ENCODE measurements around the gene NSG1.

GRCh38 chr4:4437798-4438470 is 51.0 kb downstream of the NSG1 start:
- TF ChIP-seq CTCF (IDR thresholded peaks at IDR 0.05) (no peak), POLR2A (IDR thresholded peaks at IDR 0.05) (no peak)
